ENCODE data around the gene FNBP1L.
"Not testable (repeated sequence)": the region's sequence is repeated elsewhere in the genome, so short reads cannot be mapped to it uniquely, and the experiment has no call there.

The FNBP1L gene

GRCh38 chr1:93448983-93449804, 1.3 kb downstream of the FNBP1L start:
- no peak for DNase-seq (ENCODE audit: low read depth)
- TF ChIP-seq CTCF (IDR thresholded peaks at IDR 0.05; ENCODE audit: insufficient read depth, low read depth, low read length, missing control alignments): no peak
- H3K4me3 ChIP-seq (ENCODE audit: low read depth, low read length): no peak overlapping the region; the same call in 1 of the 2 replicates

DNA sequence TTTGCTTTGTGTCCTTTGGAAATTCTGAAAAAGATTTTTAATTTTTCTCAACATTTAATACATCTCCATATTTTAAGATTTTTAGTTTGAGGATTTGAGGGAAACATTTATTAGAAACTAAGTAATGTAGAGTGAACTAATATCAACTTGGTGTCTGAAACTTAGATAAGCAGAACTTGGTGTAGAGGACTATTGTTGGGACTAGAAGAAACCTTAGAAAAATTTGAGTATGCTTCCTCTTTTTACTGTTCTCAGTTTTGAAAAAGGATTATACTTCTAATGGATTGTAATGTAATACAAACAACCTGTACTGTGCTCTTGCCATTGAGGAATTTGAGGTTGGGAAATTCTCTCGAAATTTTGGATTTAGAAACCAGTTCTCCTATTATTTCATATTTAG, 2.4 kb downstream of the FNBP1L start:
- no peak overlapping the region for H3K4me3 ChIP-seq (ENCODE audit: low read depth, low read length)
- TF ChIP-seq CTCF (IDR thresholded peaks at IDR 0.05; ENCODE audit: insufficient read depth, low read depth, low read length, missing control alignments): no peak
- DNase-seq (ENCODE audit: low read depth): no peak

DNA sequence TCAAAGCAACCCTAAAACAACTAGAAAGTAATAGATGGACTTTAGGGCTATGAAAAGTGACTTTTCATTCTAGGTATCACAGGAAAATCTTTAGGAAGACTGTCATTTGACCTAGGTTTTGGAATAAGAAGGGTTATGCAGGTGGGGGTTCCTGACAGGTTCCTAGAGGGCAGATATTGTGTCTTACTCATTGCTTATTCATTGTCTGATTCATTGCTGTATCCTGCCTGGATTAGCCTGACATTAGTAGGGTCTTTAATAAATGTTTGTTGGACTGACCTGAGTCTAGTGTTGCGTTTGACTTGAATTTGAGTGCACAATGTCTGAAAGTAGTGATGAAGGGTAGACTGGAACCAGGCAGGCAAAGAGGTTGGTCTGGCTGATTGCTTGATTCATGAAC, 6.0 kb downstream of the FNBP1L start:
- no peak for TF ChIP-seq CTCF (IDR thresholded peaks at IDR 0.05; ENCODE audit: insufficient read depth, low read depth, low read length, missing control alignments)
- no peak for DNase-seq (ENCODE audit: low read depth)

DNA sequence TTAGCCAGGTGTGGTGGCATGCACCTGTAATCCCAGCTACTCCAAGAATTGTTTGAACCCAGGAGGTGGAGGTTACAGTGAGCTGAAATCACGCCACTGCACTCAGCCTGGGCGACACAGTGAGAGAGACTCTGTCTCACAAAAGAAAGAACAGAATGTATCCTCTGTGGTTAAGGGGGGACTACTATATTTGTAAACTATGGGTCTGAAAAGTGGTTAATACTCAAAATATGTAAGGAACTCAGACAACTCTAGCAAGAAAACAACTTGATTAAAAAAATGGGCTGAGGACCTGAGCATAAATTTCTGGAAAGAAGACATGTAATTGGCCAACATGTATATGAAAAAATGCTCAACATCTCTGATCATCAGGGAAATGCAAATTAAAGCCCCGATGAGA, 11.2 kb downstream of the FNBP1L start:
- no peak for DNase-seq (ENCODE audit: low read depth)
- no peak for TF ChIP-seq CTCF (IDR thresholded peaks at IDR 0.05; ENCODE audit: insufficient read depth, low read depth, low read length, missing control alignments)
- H3K4me3 ChIP-seq (ENCODE audit: low read depth, low read length): no peak overlapping the region

More for the DNA sequence above, 6.0 kb downstream of the FNBP1L start:
- H3K4me3 ChIP-seq (ENCODE audit: low read depth, low read length): no peak overlapping the region

DNA sequence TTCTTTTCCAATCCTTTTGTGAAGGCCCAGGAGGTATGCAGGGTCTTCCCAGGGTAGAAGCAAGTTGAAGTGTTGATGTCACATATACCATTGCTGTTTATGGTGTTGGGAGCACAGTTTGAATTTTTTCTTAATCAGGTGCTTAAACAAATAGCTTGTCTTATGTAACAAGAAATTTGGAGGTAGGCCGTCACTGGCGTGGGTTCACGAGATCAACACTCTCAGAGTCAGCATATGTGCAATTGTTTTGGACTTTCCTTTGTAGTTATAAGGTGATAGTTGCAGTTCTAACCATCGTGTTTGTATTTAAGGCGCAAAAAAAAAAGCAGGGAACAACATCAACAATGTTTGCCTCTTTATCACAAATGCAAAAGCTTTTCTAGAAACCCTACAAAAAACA, 13.3 kb downstream of the FNBP1L start:
- no peak for DNase-seq (ENCODE audit: low read depth)
- no peak overlapping the region for H3K4me3 ChIP-seq (ENCODE audit: low read depth, low read length)
- no peak for TF ChIP-seq CTCF (IDR thresholded peaks at IDR 0.05; ENCODE audit: insufficient read depth, low read depth, low read length, missing control alignments)

GRCh38 chr1:93463960-93464359, 16.0 kb downstream of the FNBP1L start:
- H3K4me3 ChIP-seq (ENCODE audit: low read depth, low read length): no peak overlapping the region
- no peak for DNase-seq (ENCODE audit: low read depth)
- no peak for TF ChIP-seq CTCF (IDR thresholded peaks at IDR 0.05; ENCODE audit: insufficient read depth, low read depth, low read length, missing control alignments)

GRCh38 chr1:93465371-93466082, 17.6 kb downstream of the FNBP1L start:
- DNase-seq (ENCODE audit: low read depth); H3K4me3 ChIP-seq (ENCODE audit: low read depth, low read length): not testable (repeated sequence)
